ENCODE measurements around the gene MRPL4.

Gene MRPL4

DNA sequence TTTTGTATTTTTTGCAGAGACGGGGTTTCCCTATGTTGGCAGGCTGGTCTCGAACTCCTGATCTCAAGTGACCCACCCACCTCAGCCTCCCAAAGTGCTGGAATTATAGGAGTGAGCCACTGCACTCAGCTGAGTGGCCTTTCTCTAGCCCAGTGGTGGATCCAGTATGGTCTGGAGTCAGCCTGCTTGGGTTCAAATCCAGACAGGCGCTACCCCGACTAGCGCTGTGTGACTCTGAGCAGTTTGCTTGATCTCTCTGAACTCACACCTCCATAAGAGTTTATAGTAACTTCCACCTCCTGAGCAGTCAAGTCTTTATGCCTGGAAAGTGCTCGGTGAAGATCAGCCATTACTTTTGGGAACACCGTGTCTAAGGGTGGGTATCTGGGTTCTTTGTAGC, 31.3 kb upstream of the MRPL4 start:
- no peaks in the 10 kb centered on the region for H3K27me3 ChIP-seq (ENCODE audit: control insufficient read depth, insufficient read depth, low read length)
- no peaks in the 10 kb centered on the region for H3K4me1 ChIP-seq (ENCODE audit: control insufficient read depth, low read depth, low read length)
- no peaks in the 10 kb centered on the region for H3K9me3 ChIP-seq (ENCODE audit: control insufficient read depth, low read depth, low read length)
- H3K4me3 ChIP-seq (ENCODE audit: low read length): no peak overlapping the region
- no peaks in the 10 kb centered on the region for H3K36me3 ChIP-seq (ENCODE audit: control insufficient read depth, low read depth, low read length)
- no peak overlapping the region for H3K27ac ChIP-seq (ENCODE audit: low read length)
- H3K9ac ChIP-seq (ENCODE audit: low read length): no peak overlapping the region

DNA sequence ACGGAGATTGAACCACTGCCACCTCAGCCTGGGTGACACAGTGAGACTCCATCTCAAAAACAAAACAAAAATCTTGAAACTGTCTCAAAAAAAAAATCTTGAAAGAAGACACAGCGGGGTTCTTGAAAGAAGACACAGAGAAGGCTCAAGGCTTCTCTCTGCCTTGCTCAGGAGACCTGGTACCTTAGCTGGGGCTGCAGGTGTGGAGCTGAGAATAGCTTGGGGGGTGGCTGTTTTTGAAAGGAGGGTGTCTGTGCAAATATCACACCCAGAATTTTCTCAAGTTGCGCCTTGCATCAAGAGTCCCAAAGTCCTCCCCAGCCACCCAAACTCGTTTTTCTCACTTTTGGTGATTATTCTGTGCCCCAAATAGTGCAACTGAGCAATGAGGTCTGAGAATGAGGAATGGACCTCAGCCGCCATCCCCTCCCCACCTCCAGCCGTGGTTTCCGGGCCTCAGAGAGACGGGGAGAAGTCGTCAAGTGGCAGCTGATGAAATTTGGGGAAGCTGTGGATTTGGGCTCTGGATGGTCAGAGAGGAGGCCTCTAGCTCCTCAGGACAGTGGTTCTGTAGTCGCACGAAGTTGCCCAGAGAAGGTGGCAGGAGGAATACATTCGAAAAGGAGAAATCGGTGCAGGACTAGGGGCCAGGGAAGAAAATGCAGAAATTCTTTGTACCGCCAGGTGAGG, 29.7 kb upstream of the MRPL4 start:
- H3K4me3 ChIP-seq (ENCODE audit: low read length): no peak overlapping the region
- no peaks in the 10 kb centered on the region for H3K36me3 ChIP-seq (ENCODE audit: control insufficient read depth, low read depth, low read length)
- no peaks in the 10 kb centered on the region for H3K4me1 ChIP-seq (ENCODE audit: control insufficient read depth, low read depth, low read length)

DNA sequence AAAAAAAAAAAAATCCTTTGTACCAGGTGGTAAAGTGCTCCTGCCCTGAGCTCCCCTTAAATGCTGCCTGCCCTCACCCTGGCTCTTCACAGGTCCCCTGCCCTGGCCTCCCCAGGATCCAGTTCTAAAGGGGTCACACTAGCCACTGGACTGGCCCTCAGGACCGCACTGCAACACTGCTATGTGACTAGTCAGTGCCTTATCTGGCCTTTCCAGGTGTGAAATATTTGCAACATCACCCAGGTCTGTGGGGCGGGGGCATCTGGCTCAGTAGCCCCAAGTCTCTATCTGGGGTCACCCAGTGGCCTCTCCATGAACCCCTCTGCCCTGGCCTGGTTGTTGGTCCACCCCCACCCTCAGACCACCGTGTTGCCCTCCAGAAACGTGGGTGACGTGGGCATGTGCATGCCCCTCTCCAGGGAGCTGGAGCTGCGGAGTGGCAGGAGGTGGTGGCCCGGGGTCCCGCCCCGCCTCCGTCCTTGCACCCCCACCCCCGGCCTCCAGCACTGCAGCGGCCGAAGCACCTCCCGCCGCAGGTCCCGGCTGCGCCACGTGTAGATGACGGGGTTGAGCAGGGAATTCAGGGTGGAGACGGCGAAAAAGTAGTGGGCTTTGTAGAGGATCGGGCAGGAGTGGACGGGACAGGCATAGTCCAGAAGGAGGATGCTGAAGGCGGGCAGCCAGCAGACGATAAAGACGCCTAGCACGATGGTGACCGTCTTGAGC, 28.4 kb upstream of the MRPL4 start:
- no peaks in the 10 kb centered on the region for H3K27me3 ChIP-seq (ENCODE audit: control insufficient read depth, insufficient read depth, low read length)
- H3K4me1 ChIP-seq (ENCODE audit: control insufficient read depth, low read depth, low read length): no peaks in the 10 kb centered on the region
- H3K9me3 ChIP-seq (ENCODE audit: control insufficient read depth, low read depth, low read length): no peaks in the 10 kb centered on the region
- H3K4me3 ChIP-seq (ENCODE audit: low read length): no peak overlapping the region
- no peak overlapping the region for H3K9ac ChIP-seq (ENCODE audit: low read length)
- no peak overlapping the region for H3K27ac ChIP-seq (ENCODE audit: low read length)
- no peaks in the 10 kb centered on the region for H3K36me3 ChIP-seq (ENCODE audit: control insufficient read depth, low read depth, low read length)

More for the DNA sequence above, 29.7 kb upstream of the MRPL4 start:
- no peak overlapping the region for H3K9ac ChIP-seq (ENCODE audit: low read length)
- H3K27ac ChIP-seq (ENCODE audit: low read length): no peak overlapping the region
- H3K9me3 ChIP-seq (ENCODE audit: control insufficient read depth, low read depth, low read length): no peaks in the 10 kb centered on the region
- H3K27me3 ChIP-seq (ENCODE audit: control insufficient read depth, insufficient read depth, low read length): no peaks in the 10 kb centered on the region

DNA sequence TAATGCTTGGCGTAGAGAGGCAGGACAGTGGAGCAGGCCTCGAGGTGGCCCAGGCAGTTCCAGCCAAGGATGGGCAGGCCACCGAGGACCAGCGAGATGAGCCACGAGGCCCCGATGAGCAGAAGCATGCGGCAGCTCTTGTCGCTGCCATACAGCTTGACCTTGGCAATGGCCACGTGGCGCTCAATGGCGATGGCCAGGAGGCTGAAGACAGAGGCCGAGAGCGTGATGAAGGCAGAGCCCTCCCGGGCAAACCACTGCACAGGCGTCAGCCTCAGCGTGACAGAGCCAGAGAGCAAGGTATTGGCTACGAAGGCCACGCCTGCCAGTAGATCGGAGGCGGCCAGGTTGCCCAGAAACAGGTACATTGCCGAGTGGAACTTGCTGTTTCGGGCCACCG, 27.7 kb upstream of the MRPL4 start:
- Histone ChIP-seq H3K27ac (ENCODE audit: low read length) (no peak overlapping the region), H3K9me3 (ENCODE audit: control insufficient read depth, low read depth, low read length) (no peaks in the 10 kb centered on the region), H3K4me3 (ENCODE audit: low read length) (no peak overlapping the region), H3K27me3 (ENCODE audit: control insufficient read depth, insufficient read depth, low read length) (no peaks in the 10 kb centered on the region), H3K36me3 (ENCODE audit: control insufficient read depth, low read depth, low read length) (no peaks in the 10 kb centered on the region), H3K9ac (ENCODE audit: low read length) (no peak overlapping the region), H3K4me1 (ENCODE audit: control insufficient read depth, low read depth, low read length) (no peaks in the 10 kb centered on the region)

DNA sequence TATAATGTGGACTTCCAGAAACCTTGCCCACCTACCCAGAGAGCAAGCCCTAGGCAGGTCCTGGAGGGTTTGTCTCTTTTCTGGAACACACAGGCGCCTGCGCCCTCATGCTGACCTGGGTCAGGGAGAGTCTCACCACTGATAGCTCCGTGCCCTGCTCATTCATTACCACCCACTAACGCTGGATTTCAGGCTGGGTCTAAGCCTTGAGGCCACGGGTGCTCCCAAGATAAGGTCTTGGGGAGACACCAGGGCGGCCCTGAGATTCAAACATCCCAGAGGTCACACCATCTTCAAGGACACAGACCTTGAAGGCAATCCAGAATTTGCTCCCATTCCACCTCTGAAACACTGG, 26.0 kb upstream of the MRPL4 start:
- Histone ChIP-seq H3K27ac (ENCODE audit: low read length) (no peak overlapping the region), H3K4me3 (ENCODE audit: low read length) (no peak overlapping the region), H3K36me3 (ENCODE audit: control insufficient read depth, low read depth, low read length) (no peaks in the 10 kb centered on the region), H3K9me3 (ENCODE audit: control insufficient read depth, low read depth, low read length) (no peaks in the 10 kb centered on the region), H3K4me1 (ENCODE audit: control insufficient read depth, low read depth, low read length) (no peaks in the 10 kb centered on the region), H3K9ac (ENCODE audit: low read length) (no peak overlapping the region), H3K27me3 (ENCODE audit: control insufficient read depth, insufficient read depth, low read length) (no peaks in the 10 kb centered on the region)

DNA sequence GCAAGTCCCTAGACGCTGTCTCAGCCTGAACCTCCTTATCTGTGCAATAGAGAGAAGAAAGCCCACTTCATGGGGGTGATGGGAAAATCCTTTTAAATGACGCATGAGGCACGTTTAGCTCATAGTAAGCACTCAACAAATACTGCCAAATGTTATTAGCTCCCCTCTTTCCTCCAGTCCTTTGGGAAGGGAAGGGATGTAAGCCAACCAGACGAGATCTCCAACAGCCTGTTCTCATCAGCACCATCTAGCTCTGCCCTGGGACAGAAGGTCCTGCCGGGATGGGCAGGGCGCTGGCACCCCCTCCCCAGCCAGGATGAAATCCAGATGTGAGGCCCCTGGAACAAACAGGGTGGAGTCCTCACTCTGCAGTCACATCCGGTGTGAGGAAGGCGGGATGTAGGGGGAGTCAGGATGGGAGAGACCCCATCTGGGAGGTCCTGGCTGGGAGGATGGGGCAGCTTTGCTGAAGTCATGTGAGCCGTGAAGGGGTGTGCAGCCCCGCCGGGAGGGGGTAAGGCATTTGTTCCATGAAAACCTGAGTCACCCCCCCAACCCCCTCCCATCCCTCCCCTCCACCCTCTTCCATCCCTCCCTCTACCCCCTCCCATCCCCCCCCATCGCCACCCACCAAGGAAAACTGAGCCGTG, 25.5 kb upstream of the MRPL4 start:
- H3K9me3 ChIP-seq (ENCODE audit: control insufficient read depth, low read depth, low read length): no peaks in the 10 kb centered on the region
- no peaks in the 10 kb centered on the region for H3K36me3 ChIP-seq (ENCODE audit: control insufficient read depth, low read depth, low read length)
- no peak overlapping the region for H3K4me3 ChIP-seq (ENCODE audit: low read length)
- H3K27ac ChIP-seq (ENCODE audit: low read length): no peak overlapping the region
- H3K27me3 ChIP-seq (ENCODE audit: control insufficient read depth, insufficient read depth, low read length): no peaks in the 10 kb centered on the region
- no peaks in the 10 kb centered on the region for H3K4me1 ChIP-seq (ENCODE audit: control insufficient read depth, low read depth, low read length)
- H3K9ac ChIP-seq (ENCODE audit: low read length): no peak overlapping the region

DNA sequence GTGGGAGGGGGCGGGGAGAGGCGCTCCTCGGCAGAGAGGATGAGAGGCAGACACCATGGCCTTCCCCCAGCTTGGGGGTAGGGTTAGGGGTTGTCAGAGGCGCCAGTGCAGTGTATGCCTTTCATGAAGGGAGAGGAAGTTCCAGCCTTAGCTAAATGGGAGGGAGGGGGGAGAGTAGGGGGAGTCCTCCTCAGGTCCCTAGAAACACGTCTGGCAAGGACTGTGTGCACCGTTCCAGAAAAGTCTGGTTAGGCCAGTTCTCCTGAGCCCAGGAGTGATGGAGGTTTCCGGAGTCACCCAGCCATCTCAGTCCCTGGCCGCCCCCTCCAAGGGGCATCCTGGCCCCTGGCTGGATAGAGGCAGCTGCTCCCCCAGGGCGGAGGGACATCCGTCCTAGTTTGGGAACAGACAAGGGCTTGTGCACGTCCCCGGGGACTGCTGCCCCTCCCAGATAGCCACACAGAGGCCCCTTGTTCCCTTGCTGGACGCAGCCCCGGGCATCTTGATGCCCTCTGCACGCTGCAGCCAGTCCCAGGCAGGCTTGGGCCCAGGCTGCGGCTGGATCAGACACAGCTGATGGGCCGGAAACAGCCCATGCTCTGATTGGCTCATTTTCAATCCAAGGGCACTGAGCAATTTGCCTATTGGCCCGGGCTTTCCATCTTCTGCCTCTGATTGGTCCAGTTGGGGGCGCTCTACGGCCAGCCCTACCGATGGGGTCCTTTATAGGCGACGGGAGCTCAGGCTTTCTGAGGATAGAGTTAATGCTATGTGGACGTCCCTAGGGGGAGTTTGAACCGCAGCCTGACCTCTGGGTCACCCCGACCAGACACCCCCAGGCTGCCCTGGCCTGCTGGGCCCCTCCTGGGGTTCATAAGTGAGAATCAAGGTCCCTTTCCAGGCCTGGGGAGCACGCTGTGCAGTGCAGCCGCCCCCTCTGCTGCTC, 24.7 kb upstream of the MRPL4 start:
- Histone ChIP-seq H3K27me3 (ENCODE audit: control insufficient read depth, insufficient read depth, low read length) (no peaks in the 10 kb centered on the region), H3K9me3 (ENCODE audit: control insufficient read depth, low read depth, low read length) (no peaks in the 10 kb centered on the region), H3K36me3 (ENCODE audit: control insufficient read depth, low read depth, low read length) (no peaks in the 10 kb centered on the region), H3K4me1 (ENCODE audit: control insufficient read depth, low read depth, low read length) (no peaks in the 10 kb centered on the region), H3K4me3 (ENCODE audit: low read length) (no peak overlapping the region), H3K9ac (ENCODE audit: low read length) (no peak overlapping the region), H3K27ac (ENCODE audit: low read length) (no peak overlapping the region)

DNA sequence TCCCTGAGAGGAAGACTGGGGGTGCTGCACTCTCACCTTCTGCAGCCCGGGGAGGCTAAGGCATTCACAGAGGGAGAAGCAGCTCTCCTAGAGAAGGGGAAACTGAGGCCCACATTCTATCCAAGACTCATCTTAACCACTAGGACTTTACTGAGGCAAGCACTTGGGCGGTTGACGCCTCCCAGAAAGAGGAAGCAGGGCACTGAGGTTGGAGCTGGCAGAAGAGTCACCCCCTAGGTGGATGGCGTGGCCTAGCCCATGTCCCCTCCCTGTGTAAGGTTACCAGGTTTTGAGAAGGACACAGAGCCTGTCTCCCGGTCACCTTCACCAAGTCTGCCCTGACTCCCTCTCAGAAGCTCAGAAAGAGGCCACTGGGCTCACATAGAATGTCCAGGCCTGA, 23.6 kb upstream of the MRPL4 start:
- no peak overlapping the region for H3K9ac ChIP-seq (ENCODE audit: low read length)
- H3K36me3 ChIP-seq (ENCODE audit: control insufficient read depth, low read depth, low read length): no peaks in the 10 kb centered on the region
- no peak overlapping the region for H3K27ac ChIP-seq (ENCODE audit: low read length)
- no peak overlapping the region for H3K4me3 ChIP-seq (ENCODE audit: low read length)
- H3K9me3 ChIP-seq (ENCODE audit: control insufficient read depth, low read depth, low read length): no peaks in the 10 kb centered on the region
- no peaks in the 10 kb centered on the region for H3K4me1 ChIP-seq (ENCODE audit: control insufficient read depth, low read depth, low read length)
- no peaks in the 10 kb centered on the region for H3K27me3 ChIP-seq (ENCODE audit: control insufficient read depth, insufficient read depth, low read length)

DNA sequence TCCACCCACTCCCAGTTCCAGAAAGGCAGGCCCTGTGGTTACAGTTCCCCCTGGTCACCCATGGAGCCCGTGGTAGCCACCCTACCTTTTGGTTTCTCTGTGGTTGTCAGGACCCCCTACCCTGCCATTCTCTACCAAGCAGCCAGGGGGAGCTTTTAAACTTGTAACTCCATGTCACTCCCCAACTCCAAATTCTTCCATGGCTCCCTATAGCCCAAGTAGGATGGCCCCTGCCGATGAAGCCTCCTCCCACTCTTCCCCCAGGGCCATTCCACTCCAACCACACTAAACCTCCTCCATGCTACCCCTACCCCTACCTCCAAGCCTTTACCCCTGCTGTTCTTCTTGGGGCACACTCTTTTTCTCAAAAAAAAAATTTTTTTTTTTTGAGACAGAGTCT, 23.1 kb upstream of the MRPL4 start:
- no peak overlapping the region for H3K9ac ChIP-seq (ENCODE audit: low read length)
- no peak overlapping the region for H3K4me3 ChIP-seq (ENCODE audit: low read length)
- H3K4me1 ChIP-seq (ENCODE audit: control insufficient read depth, low read depth, low read length): no peaks in the 10 kb centered on the region
- no peaks in the 10 kb centered on the region for H3K9me3 ChIP-seq (ENCODE audit: control insufficient read depth, low read depth, low read length)
- no peaks in the 10 kb centered on the region for H3K36me3 ChIP-seq (ENCODE audit: control insufficient read depth, low read depth, low read length)
- H3K27me3 ChIP-seq (ENCODE audit: control insufficient read depth, insufficient read depth, low read length): no peaks in the 10 kb centered on the region
- no peak overlapping the region for H3K27ac ChIP-seq (ENCODE audit: low read length)

DNA sequence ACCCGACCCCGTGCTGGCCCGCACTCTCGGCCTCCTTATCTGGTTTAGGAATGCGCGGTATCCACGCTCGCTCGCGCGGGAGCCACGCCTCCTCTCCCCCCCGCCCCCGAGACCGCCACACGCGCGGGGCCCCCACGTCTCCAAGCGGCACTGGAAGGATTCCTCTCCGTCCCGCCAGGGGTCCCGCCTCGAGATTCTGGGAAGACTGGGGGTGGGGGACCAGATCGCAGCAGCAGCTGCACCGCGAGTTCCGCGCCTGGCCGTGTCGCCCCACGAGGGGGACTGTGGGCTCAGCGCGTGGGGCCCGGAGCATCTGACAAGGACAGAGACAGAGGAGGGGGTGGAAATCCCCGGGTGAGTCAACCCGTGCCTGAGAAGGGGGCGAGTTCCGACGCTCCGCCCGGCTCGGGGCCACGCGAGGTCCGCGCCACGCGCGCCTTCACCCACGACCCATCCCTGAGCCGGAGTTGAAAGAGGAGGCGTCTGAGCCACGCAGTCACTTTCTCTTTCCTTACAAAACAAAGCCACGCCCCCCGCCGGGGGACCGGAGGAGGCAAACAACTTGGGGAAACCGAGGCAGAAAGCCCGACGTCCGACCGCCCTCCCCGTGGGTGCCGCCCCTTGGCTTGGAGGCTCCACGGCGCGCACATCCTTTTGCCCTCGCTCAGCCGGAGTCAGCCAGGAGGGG, 21.7 kb upstream of the MRPL4 start:
- no peaks in the 10 kb centered on the region for H3K9me3 ChIP-seq (ENCODE audit: control insufficient read depth, low read depth, low read length)
- H3K36me3 ChIP-seq (ENCODE audit: control insufficient read depth, low read depth, low read length): no peaks in the 10 kb centered on the region
- H3K9ac ChIP-seq (ENCODE audit: low read length): peak overlapping the region; percentile 82
- H3K4me1 ChIP-seq (ENCODE audit: control insufficient read depth, low read depth, low read length): no peaks in the 10 kb centered on the region
- peak overlapping the region; percentile 75 for H3K4me3 ChIP-seq (ENCODE audit: low read length)
- no peak overlapping the region for H3K27ac ChIP-seq (ENCODE audit: low read length)
- no peaks in the 10 kb centered on the region for H3K27me3 ChIP-seq (ENCODE audit: control insufficient read depth, insufficient read depth, low read length)
